Spleen (tissue), 7 donors: Measurements from ENCODE around the gene NKD1.

Experiments
- CTCF ChIP-seq, 11 experiments: fragments of 200-600 bp in 7 of 11; fragments of 450-650 bp in 4 of 11; sonication (generic) in 4 of 11; IDR thresholded peaks in 8 of 11; conservative IDR thresholded peaks in 3 of 11; 1 replicate in 7 of 11; 2 replicates in 4 of 11; pipeline versions ENCODE4 v1.4.0 to v1.8.0; 2016 to 2021; ENCODE audit warnings: antibody characterized with exemption in 11 of 11, inconsistent platforms in 4 of 11, mild to moderate bottlenecking in 1 of 11
- POLR2A ChIP-seq, 3 donors: fragments of 450-650 bp; IDR thresholded peaks; one replicate each; pipeline ENCODE4 v1.5.1; 2017; ENCODE audit warnings: antibody characterized with exemption in 3 of 3, mild to moderate bottlenecking in 1 of 3
- POLR2AphosphoS5 ChIP-seq, 3 donors: sonication (generic); formaldehyde crosslinking; IDR thresholded peaks; one replicate each; pipeline ENCODE4 v1.5.1; 2017; ENCODE audit warnings: antibody characterized with exemption in 3 of 3
- donor health status: DM: no; HTN: no; CAD: no; lungs with moderate emphysema.
- donor health status: DM: no; HTN: no; CAD: no.
- donor health status: DM: no; HTN: no; CAD: no.

GRCh38 chr16:50591800-50592771 is 43.9 kb downstream of the NKD1 start:
- TF ChIP-seq POLR2AphosphoS5 (IDR thresholded peaks at IDR 0.05) (peak; percentile 5 to 73 (median 57)), CTCF (IDR thresholded peaks at IDR 0.05 in 8 of 11, conservative IDR thresholded peaks at IDR 0.05 in 3 of 11) (peak in 2 of 11 experiments; percentile 11 to 23), POLR2A (IDR thresholded peaks at IDR 0.05) (no peak)
